Panc1 (cell line): ENCODE results near the gene EIF4E2. TPM values are rescaled to one million over a fixed set of nuclear protein-coding genes. Genes with fewer than 3 reads are reported as not detected.

Source experiments
- ATAC-seq: fragments of 200-7000 bp; cut with Tn5 transposase; 2 replicates; pipeline ENCODE4 v1.9.1; 2020; ENCODE audit warnings: mild to moderate bottlenecking, moderate library complexity
- BruUV-seq: library from RNA; stranded (reverse); fragments of 400-500 nt; replicated peaks from 2 replicates; lab custom pipeline; 2021; lab: Mats Ljungman, UMichigan
- CTCF ChIA-PET: fragments of 300-600 bp; sonication (Branson Sonifier 250); formaldehyde crosslinking; loops from one replicate; lab custom pipeline; 2022; ENCODE audit warnings: antibody characterized with exemption; lab: Charles Lee
- POLR2A ChIA-PET: fragments of 300-600 bp; sonication (Branson Sonifier 250); formaldehyde crosslinking; loops from one replicate; lab custom pipeline; 2022; ENCODE audit warnings: antibody characterized with exemption; lab: Charles Lee
- DNase-seq: peaks from one replicate; pipeline ENCODE4 v3.0.0-alpha.2; 2010; ENCODE audit warnings: low read depth, low spot score
- H3K27ac ChIP-seq: 2 replicates; pipeline ENCODE4 v1.5.1; 2011; ENCODE audit warnings: mild to moderate bottlenecking, low read length, inconsistent platforms
- H3K27me3 ChIP-seq: fragments of 200-500 bp; sonication (Bioruptor generic); 2 replicates; pipeline ENCODE4 v1.6.0; 2014; ENCODE audit warnings: low read length, inconsistent platforms; ENCODE audit not compliant: control insufficient read depth, insufficient read depth
- H3K36me3 ChIP-seq: fragments of 200-500 bp; sonication (Bioruptor generic); 2 replicates; pipeline ENCODE4 v1.5.1; 2014; ENCODE audit warnings: inconsistent platforms, mild to moderate bottlenecking, low read length, moderate library complexity; ENCODE audit not compliant: control insufficient read depth, insufficient read depth
- H3K4me1 ChIP-seq: 2 replicates; pipeline ENCODE4 v1.5.1; 2011; ENCODE audit warnings: inconsistent platforms, mild to moderate bottlenecking, low read length, moderate library complexity; ENCODE audit not compliant: control insufficient read depth, insufficient read depth
- H3K4me3 ChIP-seq, 2 experiments: 2 replicates each; pipeline ENCODE4 v1.5.1; 2011 to 2012; ENCODE audit warnings: low read depth in 2 of 2, low read length in 2 of 2, mild to moderate bottlenecking in 2 of 2, inconsistent platforms in 1 of 2, moderate library complexity in 1 of 2
- H3K9me3 ChIP-seq: fragments of 200-500 bp; sonication (Bioruptor generic); 2 replicates; pipeline ENCODE4 v1.5.1; 2014; ENCODE audit warnings: low read depth, mild to moderate bottlenecking, inconsistent platforms, low read length, moderate library complexity; ENCODE audit not compliant: control insufficient read depth, insufficient read depth
- POLR2AphosphoS5 ChIP-seq: IDR thresholded peaks from 2 replicates; pipeline ENCODE4 v1.6.1; 2012; ENCODE audit warnings: mild to moderate bottlenecking, low read depth, low read length, moderate library complexity
- SIN3A ChIP-seq: IDR thresholded peaks from 2 replicates; pipeline ENCODE4 v1.6.1; 2012; ENCODE audit warnings: low read depth, mild to moderate bottlenecking, low read length, moderate library complexity, borderline replicate concordance; ENCODE audit not compliant: insufficient read depth
- TCF7L2 ChIP-seq: IDR thresholded peaks from 2 replicates; pipeline ENCODE4 v1.6.1; 2011; ENCODE audit warnings: mild to moderate bottlenecking, low read depth, low read length, inconsistent platforms
- in situ Hi-C: cut with HindIII; loops from 2 replicates; pipeline ENCODE4 v1.10.0; 2016; ENCODE audit warnings: low sequenced_read_pairs, low pct_unique_long_range_greater_than_20kb
- intact Hi-C: fragments of 100-400 bp; cut with micrococcal nuclease; formaldehyde crosslinking; loops from one replicate; pipeline ENCODE4 v1.10.0; 2022; ENCODE audit not compliant: unreplicated experiment
- total RNA-seq: library from RNA; stranded (reverse); gene quantifications from one replicate; pipeline ENCODE4 v1.2.1, GENCODE V29; 2021; ENCODE audit not compliant: unreplicated experiment
- TF ChIP-seq, protein P1 (sequence below): fragments of 450-650 bp; IDR thresholded peaks from 2 replicates; pipeline ENCODE4 v1.5.1; 2017; ENCODE audit warnings: mild to moderate bottlenecking
- TF ChIP-seq, protein P2 (sequence below), 2 experiments: IDR thresholded peaks; 2 replicates each; pipeline ENCODE4 v1.6.1; 2011 to 2012; ENCODE audit warnings: low read depth in 2 of 2, control low read depth in 1 of 2, low read length in 1 of 2, mild to moderate bottlenecking in 1 of 2, moderate library complexity in 1 of 2; ENCODE audit not compliant: insufficient read depth in 1 of 2

The EIF4E2 gene
- total RNA-seq, 1 experiment from 2014 or later, result 84.0 TPM

DNA sequence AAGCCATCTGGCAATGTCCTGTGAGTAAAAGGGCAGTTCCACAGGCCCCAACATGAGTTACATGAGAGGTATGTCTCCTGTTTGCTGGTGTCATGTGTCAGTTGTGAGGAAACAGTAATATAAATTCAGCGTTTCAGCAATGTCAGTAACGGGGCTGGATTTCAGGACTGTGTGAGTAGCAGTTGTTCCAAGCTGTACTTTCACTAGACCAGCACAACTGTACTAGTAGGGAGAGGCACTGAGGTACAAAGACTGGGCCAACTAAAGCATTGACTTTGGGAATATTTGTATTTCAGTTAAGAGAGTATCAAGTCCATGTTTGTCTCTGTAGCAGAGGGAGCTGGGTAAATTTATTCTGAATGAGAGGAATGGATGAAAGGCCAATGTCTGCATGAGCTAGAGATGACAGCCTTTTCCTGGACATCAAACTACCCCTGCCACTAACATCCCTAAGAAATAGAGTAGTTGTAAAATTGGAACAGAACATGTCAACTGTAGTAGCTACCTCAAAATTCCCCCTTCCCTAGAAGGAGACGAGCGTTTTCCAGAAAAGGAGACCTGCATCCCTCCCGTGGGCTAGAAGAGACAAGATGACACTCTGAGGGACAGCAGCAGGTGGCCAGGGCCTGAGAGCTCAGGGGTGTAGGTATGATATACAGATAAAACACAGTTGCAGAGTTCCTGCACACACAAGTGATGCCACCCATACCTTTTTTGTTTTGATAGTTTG lies 24.4 kb downstream of the EIF4E2 start:
- no peaks in the 10 kb centered on the region for H3K27me3 ChIP-seq
- H3K4me1 ChIP-seq, result no peaks in the 10 kb centered on the region
- intact Hi-C loops (no loop called here), in situ Hi-C loops (no loop called here)
- H3K27ac ChIP-seq, result no peak overlapping the region
- ATAC-seq, result no peak
- no peak overlapping the region for H3K4me3 ChIP-seq
- no peak for DNase-seq
- ChIA-PET CTCF (no interaction called here), POLR2A (no interaction called here)
- no peak for TF ChIP-seq POLR2AphosphoS5
- TF ChIP-seq, protein P1, sequence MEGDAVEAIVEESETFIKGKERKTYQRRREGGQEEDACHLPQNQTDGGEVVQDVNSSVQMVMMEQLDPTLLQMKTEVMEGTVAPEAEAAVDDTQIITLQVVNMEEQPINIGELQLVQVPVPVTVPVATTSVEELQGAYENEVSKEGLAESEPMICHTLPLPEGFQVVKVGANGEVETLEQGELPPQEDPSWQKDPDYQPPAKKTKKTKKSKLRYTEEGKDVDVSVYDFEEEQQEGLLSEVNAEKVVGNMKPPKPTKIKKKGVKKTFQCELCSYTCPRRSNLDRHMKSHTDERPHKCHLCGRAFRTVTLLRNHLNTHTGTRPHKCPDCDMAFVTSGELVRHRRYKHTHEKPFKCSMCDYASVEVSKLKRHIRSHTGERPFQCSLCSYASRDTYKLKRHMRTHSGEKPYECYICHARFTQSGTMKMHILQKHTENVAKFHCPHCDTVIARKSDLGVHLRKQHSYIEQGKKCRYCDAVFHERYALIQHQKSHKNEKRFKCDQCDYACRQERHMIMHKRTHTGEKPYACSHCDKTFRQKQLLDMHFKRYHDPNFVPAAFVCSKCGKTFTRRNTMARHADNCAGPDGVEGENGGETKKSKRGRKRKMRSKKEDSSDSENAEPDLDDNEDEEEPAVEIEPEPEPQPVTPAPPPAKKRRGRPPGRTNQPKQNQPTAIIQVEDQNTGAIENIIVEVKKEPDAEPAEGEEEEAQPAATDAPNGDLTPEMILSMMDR, result no peak
- no peak for TF ChIP-seq TCF7L2
- TF ChIP-seq, protein P2, sequence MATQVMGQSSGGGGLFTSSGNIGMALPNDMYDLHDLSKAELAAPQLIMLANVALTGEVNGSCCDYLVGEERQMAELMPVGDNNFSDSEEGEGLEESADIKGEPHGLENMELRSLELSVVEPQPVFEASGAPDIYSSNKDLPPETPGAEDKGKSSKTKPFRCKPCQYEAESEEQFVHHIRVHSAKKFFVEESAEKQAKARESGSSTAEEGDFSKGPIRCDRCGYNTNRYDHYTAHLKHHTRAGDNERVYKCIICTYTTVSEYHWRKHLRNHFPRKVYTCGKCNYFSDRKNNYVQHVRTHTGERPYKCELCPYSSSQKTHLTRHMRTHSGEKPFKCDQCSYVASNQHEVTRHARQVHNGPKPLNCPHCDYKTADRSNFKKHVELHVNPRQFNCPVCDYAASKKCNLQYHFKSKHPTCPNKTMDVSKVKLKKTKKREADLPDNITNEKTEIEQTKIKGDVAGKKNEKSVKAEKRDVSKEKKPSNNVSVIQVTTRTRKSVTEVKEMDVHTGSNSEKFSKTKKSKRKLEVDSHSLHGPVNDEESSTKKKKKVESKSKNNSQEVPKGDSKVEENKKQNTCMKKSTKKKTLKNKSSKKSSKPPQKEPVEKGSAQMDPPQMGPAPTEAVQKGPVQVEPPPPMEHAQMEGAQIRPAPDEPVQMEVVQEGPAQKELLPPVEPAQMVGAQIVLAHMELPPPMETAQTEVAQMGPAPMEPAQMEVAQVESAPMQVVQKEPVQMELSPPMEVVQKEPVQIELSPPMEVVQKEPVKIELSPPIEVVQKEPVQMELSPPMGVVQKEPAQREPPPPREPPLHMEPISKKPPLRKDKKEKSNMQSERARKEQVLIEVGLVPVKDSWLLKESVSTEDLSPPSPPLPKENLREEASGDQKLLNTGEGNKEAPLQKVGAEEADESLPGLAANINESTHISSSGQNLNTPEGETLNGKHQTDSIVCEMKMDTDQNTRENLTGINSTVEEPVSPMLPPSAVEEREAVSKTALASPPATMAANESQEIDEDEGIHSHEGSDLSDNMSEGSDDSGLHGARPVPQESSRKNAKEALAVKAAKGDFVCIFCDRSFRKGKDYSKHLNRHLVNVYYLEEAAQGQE (IDR thresholded peaks at IDR 0.05; ENCODE audit: insufficient read depth in 1 of 2, low read depth in 2 of 2, low read length in 1 of 2), result no peak
- no peak for TF ChIP-seq SIN3A
- BruUV-seq, result no TSS peak
- H3K36me3 ChIP-seq, result peaks cover 3% of the 10 kb centered on the region
- no peaks in the 10 kb centered on the region for H3K9me3 ChIP-seq

DNA sequence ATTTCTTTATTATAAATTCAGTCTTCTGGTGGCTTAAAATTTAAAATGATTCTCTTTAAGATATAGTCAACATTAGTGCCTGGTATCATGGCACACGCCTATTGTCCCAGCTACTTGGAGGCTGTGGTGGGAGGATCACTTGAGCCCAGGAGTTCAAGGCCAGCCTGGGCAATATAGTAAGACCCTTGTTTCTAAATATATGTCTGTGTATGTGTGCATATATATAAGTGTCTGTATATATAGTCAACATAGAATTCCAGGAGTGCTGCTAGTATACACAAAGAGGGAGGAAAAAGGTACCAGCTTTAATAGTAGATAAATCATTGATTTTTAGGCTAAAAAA lies 24.9 kb downstream of the EIF4E2 start:
- H3K36me3 ChIP-seq, result peaks cover 3% of the 10 kb centered on the region
- ATAC-seq (no peak), DNase-seq (no peak)
- in situ Hi-C loops (no loop called here), intact Hi-C loops (no loop called here)
- CTCF ChIA-PET, result no interaction called here
- no peak overlapping the region for H3K27ac ChIP-seq
- H3K9me3 ChIP-seq, result no peaks in the 10 kb centered on the region
- no peaks in the 10 kb centered on the region for H3K4me1 ChIP-seq
- H3K27me3 ChIP-seq, result no peaks in the 10 kb centered on the region
- POLR2A ChIA-PET, result no interaction called here
- TF ChIP-seq, protein P1, result no peak
- TF ChIP-seq SIN3A, result no peak
- no peak for TF ChIP-seq TCF7L2
- no peak for TF ChIP-seq POLR2AphosphoS5
- TF ChIP-seq, protein P2 (IDR thresholded peaks at IDR 0.05; ENCODE audit: insufficient read depth in 1 of 2, low read depth in 2 of 2, low read length in 1 of 2), result no peak
- H3K4me3 ChIP-seq, result no peak overlapping the region
- no TSS peak for BruUV-seq
